K562 (cell line): ENCODE measurements around the gene FSTL4. TPM values are rescaled to one million over a fixed set of nuclear protein-coding genes. Genes with fewer than 3 reads are reported as not detected.

Experiments used
- ATAC-seq: fragments of 200-7000 bp; cut with Tn5 transposase; 3 replicates; pipeline ENCODE4 v1.9.1; 2020; ENCODE audit warnings: moderate library complexity
- BruUV-seq: library from RNA; stranded (reverse); fragments of 400-500 nt; replicated peaks from 2 replicates; lab custom pipeline; 2021; lab: Mats Ljungman, UMichigan
- CTCF ChIA-PET: fragments of 300-600 bp; formaldehyde crosslinking; extraction: SDS; loops from one replicate; lab custom pipeline; 2021; ENCODE audit warnings: low intra/inter-chr PET ratio; lab: Yijun Ruan, JAX
- POLR2A ChIA-PET: fragments of 300-600, 350-650 bp; sonication (Branson Sonifier 250); formaldehyde crosslinking; extraction: SDS; loops from one replicate; lab custom pipeline; 2021; ENCODE audit warnings: antibody characterized with exemption, inconsistent platforms; lab: Yijun Ruan, JAX
- DNase-seq, 4 experiments: peaks; one replicate each; pipeline versions ENCODE4 v3.0.0 to v3.0.0-alpha.2; 2011 to 2018; ENCODE audit warnings: low spot score in 3 of 4, mixed read lengths in 3 of 4; ENCODE audit errors: extremely low read depth in 1 of 4
- FAIRE-seq: peaks from 2 replicates; lab custom pipeline; 2011; peaks lifted over from hg19 to GRCh38; lab: Jason Lieb, UNC
- H2AFZ ChIP-seq: 2 replicates; pipeline ENCODE4 v1.6.0; 2011; ENCODE audit warnings: low read depth, low read length, control low read depth, inconsistent platforms
- H3K27ac ChIP-seq: fragments of 200-600 bp; 3 replicates; pipeline ENCODE4 v1.8.0; 2011; ENCODE audit warnings: low read depth, mild to moderate bottlenecking, control low read depth, inconsistent platforms, low read length, moderate library complexity, mixed read lengths; ENCODE audit errors: extremely low read depth
- H3K27me3 ChIP-seq, 2 experiments: fragments of 300-600 bp in 1 of 2; 2 replicates in 1 of 2; 3 replicates in 1 of 2; pipeline versions ENCODE4 v1.6.0 to v1.8.0; 2011; ENCODE audit warnings: inconsistent platforms in 2 of 2, low read length in 2 of 2, mild to moderate bottlenecking in 1 of 2, mixed read lengths in 1 of 2, moderate library complexity in 1 of 2; ENCODE audit not compliant: control insufficient read depth in 2 of 2, insufficient read depth in 2 of 2
- H3K36me3 ChIP-seq: fragments of 300-600 bp; 3 replicates; pipeline ENCODE4 v1.8.0; 2011; ENCODE audit warnings: mild to moderate bottlenecking, low read length, inconsistent platforms; ENCODE audit not compliant: control insufficient read depth, insufficient read depth
- H3K4me1 ChIP-seq, 2 experiments: fragments of 200-600 bp in 1 of 2; replicated peaks in 1 of 2; 2 replicates in 1 of 2; 3 replicates in 1 of 2; pipeline versions ENCODE4 v1.5.1 to v1.8.0; 2011; ENCODE audit warnings: inconsistent platforms in 2 of 2, low read length in 2 of 2, mild to moderate bottlenecking in 1 of 2, mixed read lengths in 1 of 2, moderate library complexity in 1 of 2; ENCODE audit not compliant: control insufficient read depth in 2 of 2, insufficient read depth in 2 of 2
- H3K4me2 ChIP-seq: 2 replicates; pipeline ENCODE4 v1.6.1; 2011; ENCODE audit warnings: low read length, control low read depth, inconsistent platforms, mixed read lengths; ENCODE audit not compliant: insufficient read depth
- H3K4me3 ChIP-seq: fragments of 200-600 bp; sonication (generic), shearing (Covaris generic); 2 replicates; pipeline ENCODE4 v1.5.1; 2016; ENCODE audit warnings: control low read depth, inconsistent platforms
- H3K79me2 ChIP-seq: fragments of 200-600 bp; 3 replicates; pipeline ENCODE4 v1.8.0; 2011; ENCODE audit warnings: low read length, inconsistent platforms; ENCODE audit not compliant: control insufficient read depth, insufficient read depth
- H3K9ac ChIP-seq, 2 experiments: 2 replicates each; pipeline versions ENCODE4 v1.6.0 to v1.6.1; 2011; ENCODE audit warnings: low read depth in 2 of 2, low read length in 2 of 2, control low read depth in 1 of 2, inconsistent platforms in 1 of 2, mild to moderate bottlenecking in 1 of 2, mixed read lengths in 1 of 2; ENCODE audit not compliant: insufficient read depth in 1 of 2
- H3K9me1 ChIP-seq: one replicate; pipeline ENCODE4 v1.6.0; 2011; ENCODE audit warnings: inconsistent platforms, mild to moderate bottlenecking, low read length, moderate library complexity; ENCODE audit not compliant: control insufficient read depth, insufficient read depth
- H3K9me3 ChIP-seq: replicated peaks from 2 replicates; pipeline ENCODE4 v1.5.1; 2011; ENCODE audit warnings: low read depth, low read length, inconsistent platforms; ENCODE audit not compliant: control insufficient read depth, insufficient read depth
- H4K20me1 ChIP-seq: replicated peaks from 2 replicates; pipeline ENCODE4 v1.6.1; 2011; ENCODE audit warnings: low read length, inconsistent platforms, mixed read lengths; ENCODE audit not compliant: control insufficient read depth, insufficient read depth
- ARID1B ChIP-seq: fragments of 450-650 bp; IDR thresholded peaks from 2 replicates; pipeline ENCODE4 v1.6.1; 2016; ENCODE audit warnings: antibody characterized with exemption, mild to moderate bottlenecking, inconsistent platforms
- C11orf30 ChIP-seq: fragments of 450-650 bp; IDR thresholded peaks from 2 replicates; pipeline ENCODE4 v1.6.1; 2016; ENCODE audit warnings: low read depth, mild to moderate bottlenecking
- CBFA2T3 ChIP-seq: fragments of 450-650 bp; IDR thresholded peaks from 2 replicates; pipeline ENCODE4 v1.6.1; 2017
- MAFF ChIP-seq: IDR thresholded peaks from 2 replicates; pipeline ENCODE4 v1.6.1; 2012; ENCODE audit warnings: low read length, improper control_type of control experiment
- PCBP2 ChIP-seq: fragments of 200-400 bp; formaldehyde crosslinking; IDR thresholded peaks from 2 replicates; pipeline ENCODE4 v1.6.1; 2018; ENCODE audit warnings: low read length, low read depth, mild to moderate bottlenecking, moderate library complexity; ENCODE audit not compliant: poor library complexity, severe bottlenecking
- WHSC1 ChIP-seq: IDR thresholded peaks from one replicate; pipeline ENCODE4 v1.6.1; 2012; ENCODE audit warnings: low read length, control low read depth, inconsistent platforms
- ZNF644 ChIP-seq: fragments of 200-800 bp; sonication (Bioruptor generic); IDR thresholded peaks from 2 replicates; pipeline ENCODE4 v1.6.1; 2016; ENCODE audit warnings: low read depth, missing genetic modification characterization, missing compliant biosample characterization
- WGBS: fragments of 100-300 bp; shearing (Covaris generic); methylation state at CpG from one replicate; pipeline ENCODE4 v1.1.6; 2016; ENCODE audit warnings: low coverage, mixed read lengths; ENCODE audit not compliant: insufficient coverage; ENCODE audit errors: missing lambda C conversion rate; 5-methylcytosine and 5-hydroxymethylcytosine counted together
- in situ Hi-C: fragments of 300-500 bp; cut with MboI; formaldehyde crosslinking; loops from 4 replicates; pipeline ENCODE4 v1.15.0; 2018; ENCODE audit warnings: inconsistent platforms, mixed read lengths
- intact Hi-C: fragments of 100-400 bp; cut with micrococcal nuclease; formaldehyde crosslinking; loops from 2 replicates; pipeline ENCODE4 v1.14.2; 2022
- polyA plus RNA-seq, 8 experiments: library from polyadenylated mRNA; depleted of rRNA in 4 of 8; stranded (reverse) in 5 of 8; unstranded in 3 of 8; fragments of >200 nt; fragmentation: Nextera tagmentation in 2 of 8; fragmentation: Illumina TruSeq in 1 of 8; extraction: Ambion mirVana in 2 of 8; extraction: Trizol in 1 of 8; gene quantifications; 2 replicates each; pipeline versions ENCODE4 v1.2.1 to v1.2.3, GENCODE V29; 2011 to 2014; ENCODE audit warnings: inconsistent platforms in 1 of 8, missing spikeins in 1 of 8
- total RNA-seq, 7 experiments: library from RNA; depleted of rRNA in 6 of 7; stranded (reverse); fragments of >200 nt in 6 of 7; fragmentation: Illumina TruSeq in 2 of 7; extraction: Trizol in 2 of 7; gene quantifications; 2 replicates each; pipeline versions ENCODE4 v1.2.1 to v1.2.3, GENCODE V29; 2011 to 2021; ENCODE audit warnings: low replicate concordance in 1 of 7
- TF ChIP-seq, protein P1 (sequence below): fragments of 450-650 bp; conservative IDR thresholded peaks from 2 replicates; pipeline ENCODE4 v1.6.1; 2016; ENCODE audit warnings: missing genetic modification characterization, low read depth, mild to moderate bottlenecking, control low read depth, missing compliant biosample characterization
- TF ChIP-seq, protein P2 (sequence below), 2 experiments: fragments of 450-650 bp in 1 of 2; sonication (generic) in 1 of 2; formaldehyde crosslinking in 1 of 2; IDR thresholded peaks; 2 replicates each; pipeline versions ENCODE4 v1.7.1 to v1.9.0; 2016 to 2022; ENCODE audit warnings: inconsistent platforms in 1 of 2, mild to moderate bottlenecking in 1 of 2, missing genetic modification reagents in 1 of 2

FSTL4 gene
- total and polyA plus RNA-seq, 9 of the 15 experiments (the other 6 are each of a cell fraction or from before 2014, with no cell fraction given): 0.08 to 0.18 (median 0.10) TPM; not detected in 5

DNA sequence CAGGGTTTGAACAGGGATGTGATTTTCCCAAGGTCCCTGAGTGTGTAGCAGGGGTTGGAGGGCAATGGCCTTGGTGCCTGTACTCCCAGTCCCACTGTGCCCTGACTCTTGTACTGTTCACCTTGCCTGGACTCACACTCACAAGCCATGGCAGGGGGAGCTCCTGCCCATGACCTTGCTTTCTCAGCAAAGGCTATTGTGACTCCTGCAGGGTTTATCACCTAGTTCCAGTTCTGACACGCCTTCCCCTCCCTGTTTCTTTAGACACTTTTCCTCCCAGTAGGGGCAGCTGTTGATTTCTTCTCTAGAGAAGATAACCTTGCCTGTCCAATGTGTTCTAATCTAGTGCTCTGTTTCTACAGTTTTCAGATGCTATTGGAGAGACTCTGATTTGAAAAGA lies 139.5 kb downstream of the FSTL4 start:
- Histone ChIP-seq H3K9me1 (no peaks in the 10 kb centered on the region), H3K4me1 (no peaks in the 10 kb centered on the region; a peak in 2 of 5 replicates), H3K4me3 (no peak overlapping the region), H3K36me3 (no peaks in the 10 kb centered on the region), H3K79me2 (no peaks in the 10 kb centered on the region), H3K27me3 (peaks cover 27 to 47% of the 10 kb centered on the region in 2 experiments), H3K9ac (no peak overlapping the region), H3K9me3 (no peaks in the 10 kb centered on the region), H3K4me2 (no peak overlapping the region), H3K27ac (no peak overlapping the region), H4K20me1 (no peaks in the 10 kb centered on the region), H2AFZ (no peak overlapping the region)
- ATAC-seq (peak; percentile 75), FAIRE-seq (no peak), DNase-seq (peak in 3 of 4 experiments; percentile 21 to 47 (median 43))
- intact Hi-C loops: no loop called here
- CTCF ChIA-PET: interaction anchor here (0.7 kb wide), 1 partner anchor 1238 kb away, joined by 3 read pairs; no protein-coding TSS in a partner anchor
- WGBS: 0% methylated on average over 1 of the region's 1 CpG
- POLR2A ChIA-PET: interaction anchor here (0.9 kb wide), 1 partner anchor 14 kb away, joined by 3 read pairs; no protein-coding TSS in a partner anchor
- in situ Hi-C loops: loop anchor here (25.0 kb wide), 1 partner anchor 361 kb away; no protein-coding TSS in a partner anchor
- BruUV-seq: no TSS peak
- TF ChIP-seq PCBP2 (no peak), C11orf30 (no peak), MAFF (no peak), ZNF644 (no peak), WHSC1 (no peak), ARID1B (0 out of 2 replicates have a peak, but pooled peaks have one; percentile 12), CBFA2T3 (peak; percentile 77)
- TF ChIP-seq, protein P1, sequence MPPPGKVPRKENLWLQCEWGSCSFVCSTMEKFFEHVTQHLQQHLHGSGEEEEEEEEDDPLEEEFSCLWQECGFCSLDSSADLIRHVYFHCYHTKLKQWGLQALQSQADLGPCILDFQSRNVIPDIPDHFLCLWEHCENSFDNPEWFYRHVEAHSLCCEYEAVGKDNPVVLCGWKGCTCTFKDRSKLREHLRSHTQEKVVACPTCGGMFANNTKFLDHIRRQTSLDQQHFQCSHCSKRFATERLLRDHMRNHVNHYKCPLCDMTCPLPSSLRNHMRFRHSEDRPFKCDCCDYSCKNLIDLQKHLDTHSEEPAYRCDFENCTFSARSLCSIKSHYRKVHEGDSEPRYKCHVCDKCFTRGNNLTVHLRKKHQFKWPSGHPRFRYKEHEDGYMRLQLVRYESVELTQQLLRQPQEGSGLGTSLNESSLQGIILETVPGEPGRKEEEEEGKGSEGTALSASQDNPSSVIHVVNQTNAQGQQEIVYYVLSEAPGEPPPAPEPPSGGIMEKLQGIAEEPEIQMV: no peak
- TF ChIP-seq, protein P2, sequence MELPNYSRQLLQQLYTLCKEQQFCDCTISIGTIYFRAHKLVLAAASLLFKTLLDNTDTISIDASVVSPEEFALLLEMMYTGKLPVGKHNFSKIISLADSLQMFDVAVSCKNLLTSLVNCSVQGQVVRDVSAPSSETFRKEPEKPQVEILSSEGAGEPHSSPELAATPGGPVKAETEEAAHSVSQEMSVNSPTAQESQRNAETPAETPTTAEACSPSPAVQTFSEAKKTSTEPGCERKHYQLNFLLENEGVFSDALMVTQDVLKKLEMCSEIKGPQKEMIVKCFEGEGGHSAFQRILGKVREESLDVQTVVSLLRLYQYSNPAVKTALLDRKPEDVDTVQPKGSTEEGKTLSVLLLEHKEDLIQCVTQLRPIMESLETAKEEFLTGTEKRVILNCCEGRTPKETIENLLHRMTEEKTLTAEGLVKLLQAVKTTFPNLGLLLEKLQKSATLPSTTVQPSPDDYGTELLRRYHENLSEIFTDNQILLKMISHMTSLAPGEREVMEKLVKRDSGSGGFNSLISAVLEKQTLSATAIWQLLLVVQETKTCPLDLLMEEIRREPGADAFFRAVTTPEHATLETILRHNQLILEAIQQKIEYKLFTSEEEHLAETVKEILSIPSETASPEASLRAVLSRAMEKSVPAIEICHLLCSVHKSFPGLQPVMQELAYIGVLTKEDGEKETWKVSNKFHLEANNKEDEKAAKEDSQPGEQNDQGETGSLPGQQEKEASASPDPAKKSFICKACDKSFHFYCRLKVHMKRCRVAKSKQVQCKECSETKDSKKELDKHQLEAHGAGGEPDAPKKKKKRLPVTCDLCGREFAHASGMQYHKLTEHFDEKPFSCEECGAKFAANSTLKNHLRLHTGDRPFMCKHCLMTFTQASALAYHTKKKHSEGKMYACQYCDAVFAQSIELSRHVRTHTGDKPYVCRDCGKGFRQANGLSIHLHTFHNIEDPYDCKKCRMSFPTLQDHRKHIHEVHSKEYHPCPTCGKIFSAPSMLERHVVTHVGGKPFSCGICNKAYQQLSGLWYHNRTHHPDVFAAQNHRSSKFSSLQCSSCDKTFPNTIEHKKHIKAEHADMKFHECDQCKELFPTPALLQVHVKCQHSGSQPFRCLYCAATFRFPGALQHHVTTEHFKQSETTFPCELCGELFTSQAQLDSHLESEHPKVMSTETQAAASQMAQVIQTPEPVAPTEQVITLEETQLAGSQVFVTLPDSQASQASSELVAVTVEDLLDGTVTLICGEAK (IDR thresholded peaks at IDR 0.05): no peak
- TF ChIP-seq, protein P2 (CRISPR knock-in tag; IDR thresholded peaks at IDR 0.05): no peak
